HG03139 (cell line): Measurements from ENCODE around the gene ST3GAL3.
"Not testable (repeated sequence)": the region's sequence is repeated elsewhere in the genome, so short reads cannot be mapped to it uniquely, and the experiment has no call there.

Experiments used
- ATAC-seq: cut with Tn5 transposase; IDR thresholded peaks from one replicate; pipeline ENCODE4 v1.9.1; 2021; ENCODE audit not compliant: unreplicated experiment

ST3GAL3 gene

GRCh38 chr1:43699281-43699680 lies 8.1 kb upstream of the ST3GAL3 start:
- ATAC-seq: no peak

DNA sequence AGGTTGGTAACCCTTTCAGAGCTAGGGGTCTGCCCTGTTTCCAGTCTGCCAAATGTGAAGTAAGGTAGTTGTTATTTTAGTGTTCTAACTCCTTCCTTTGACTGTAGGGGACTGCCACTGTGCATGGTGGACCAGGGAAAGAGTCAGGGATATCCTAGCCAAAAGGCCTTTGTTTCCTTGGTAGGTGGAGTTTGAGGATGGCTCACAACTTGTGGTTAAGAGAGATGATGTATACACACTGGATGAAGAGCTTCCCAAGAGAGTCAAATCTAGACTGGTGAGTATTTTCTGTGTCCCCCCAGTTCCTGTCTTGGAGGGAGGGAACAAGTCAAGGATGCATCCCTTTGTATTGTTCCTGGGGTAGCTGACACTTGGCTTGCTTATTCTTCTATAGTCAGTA lies 3.5 kb upstream of the ST3GAL3 start:
- no peak for ATAC-seq

DNA sequence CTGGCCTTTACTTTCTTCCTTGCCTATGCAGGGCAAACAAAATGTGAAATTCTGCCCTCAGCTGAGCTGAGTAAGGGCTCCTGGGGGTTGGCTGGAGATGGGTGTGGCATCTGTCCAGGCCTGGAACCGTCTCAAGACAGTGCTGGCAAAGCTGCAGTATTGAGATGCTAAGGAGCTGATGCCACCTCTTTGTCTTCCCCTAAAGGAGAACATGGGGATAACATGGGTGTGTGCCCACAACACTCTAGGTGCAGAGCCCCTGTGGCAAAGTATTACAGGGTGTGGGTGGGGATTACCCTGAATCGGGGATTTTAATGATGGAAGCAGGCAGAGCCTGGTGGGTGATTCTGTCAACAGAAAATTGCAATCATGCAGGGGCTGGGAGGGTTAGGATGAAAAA lies 2.5 kb upstream of the ST3GAL3 start:
- ATAC-seq: no peak

DNA sequence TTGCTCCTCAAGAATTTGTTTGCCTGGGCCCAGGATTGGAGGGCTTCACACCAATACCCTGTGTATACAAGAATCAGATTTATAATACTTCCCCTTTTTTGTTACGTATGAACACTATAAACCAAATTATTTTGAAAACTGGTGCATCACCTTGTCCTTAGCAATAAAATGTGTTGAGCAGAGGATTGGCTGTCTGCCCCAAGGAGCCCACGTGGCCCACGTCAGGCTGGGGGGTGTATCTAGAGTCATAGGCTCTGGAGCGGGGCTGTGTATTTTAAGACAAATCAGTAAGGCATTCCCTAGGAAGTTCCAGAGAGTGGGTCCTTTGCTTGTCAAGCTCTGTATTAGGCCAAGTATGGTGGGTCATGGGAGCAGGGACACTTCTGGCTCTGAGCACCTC lies 2.0 kb upstream of the ST3GAL3 start:
- no peak for ATAC-seq

GRCh38 chr1:43705982-43706597 lies 1.2 kb upstream of the ST3GAL3 start:
- no peak for ATAC-seq

DNA sequence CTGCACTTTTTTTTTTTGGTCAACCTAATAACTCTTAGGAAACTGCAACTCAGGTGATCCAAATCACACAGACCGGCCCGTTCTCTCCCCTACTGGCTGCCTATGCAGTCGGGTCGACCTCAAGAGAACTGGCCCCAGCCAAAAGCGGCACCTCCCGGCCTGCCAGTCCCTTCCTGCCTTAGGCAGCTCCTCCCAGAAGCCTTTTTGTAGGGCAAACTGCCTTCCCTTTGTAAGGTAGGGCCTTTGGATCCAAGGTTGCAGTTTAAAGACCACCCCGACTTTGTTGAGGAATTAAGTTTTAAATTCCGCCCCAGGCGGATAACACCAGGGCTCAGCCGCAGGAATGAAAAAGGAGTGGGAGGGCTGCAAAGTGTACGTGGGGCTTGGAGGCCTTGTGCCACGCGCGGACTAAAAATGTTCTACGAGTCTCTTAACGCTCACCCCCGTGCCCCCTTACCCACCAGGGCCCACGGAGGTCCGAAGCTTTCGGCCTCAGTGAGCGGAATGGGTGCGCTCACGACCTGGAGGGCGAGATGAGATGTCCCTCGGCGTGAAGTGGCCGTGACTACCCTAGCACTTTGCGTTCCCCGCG lies 642 bp upstream of the ST3GAL3 start:
- peak; percentile 6 for ATAC-seq

DNA sequence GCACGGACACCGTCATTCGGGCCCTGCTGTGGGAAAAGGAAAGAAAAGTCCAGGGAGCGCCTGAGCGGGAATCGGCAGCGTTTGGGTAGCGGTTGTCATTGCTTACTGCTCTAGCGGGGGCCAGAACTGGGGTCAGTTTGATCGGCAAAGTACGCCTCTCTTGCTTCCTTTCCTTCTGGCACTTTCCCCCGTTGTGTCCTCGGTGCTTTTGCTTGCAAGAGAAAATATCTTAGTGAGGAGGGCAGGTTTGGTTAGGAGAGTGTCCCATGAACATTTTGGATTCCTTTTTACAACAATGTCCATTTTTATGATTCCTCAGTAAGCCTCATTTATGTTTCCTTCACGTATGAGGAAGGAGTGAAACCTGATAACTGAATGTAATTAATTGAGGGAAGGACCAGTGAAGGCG lies 670 bp downstream of the ST3GAL3 start:
- no peak for ATAC-seq

- ATAC-seq: no peak
Measured at GRCh38 chr1:43711049-43711448, 3.7 kb downstream of the ST3GAL3 start.

DNA sequence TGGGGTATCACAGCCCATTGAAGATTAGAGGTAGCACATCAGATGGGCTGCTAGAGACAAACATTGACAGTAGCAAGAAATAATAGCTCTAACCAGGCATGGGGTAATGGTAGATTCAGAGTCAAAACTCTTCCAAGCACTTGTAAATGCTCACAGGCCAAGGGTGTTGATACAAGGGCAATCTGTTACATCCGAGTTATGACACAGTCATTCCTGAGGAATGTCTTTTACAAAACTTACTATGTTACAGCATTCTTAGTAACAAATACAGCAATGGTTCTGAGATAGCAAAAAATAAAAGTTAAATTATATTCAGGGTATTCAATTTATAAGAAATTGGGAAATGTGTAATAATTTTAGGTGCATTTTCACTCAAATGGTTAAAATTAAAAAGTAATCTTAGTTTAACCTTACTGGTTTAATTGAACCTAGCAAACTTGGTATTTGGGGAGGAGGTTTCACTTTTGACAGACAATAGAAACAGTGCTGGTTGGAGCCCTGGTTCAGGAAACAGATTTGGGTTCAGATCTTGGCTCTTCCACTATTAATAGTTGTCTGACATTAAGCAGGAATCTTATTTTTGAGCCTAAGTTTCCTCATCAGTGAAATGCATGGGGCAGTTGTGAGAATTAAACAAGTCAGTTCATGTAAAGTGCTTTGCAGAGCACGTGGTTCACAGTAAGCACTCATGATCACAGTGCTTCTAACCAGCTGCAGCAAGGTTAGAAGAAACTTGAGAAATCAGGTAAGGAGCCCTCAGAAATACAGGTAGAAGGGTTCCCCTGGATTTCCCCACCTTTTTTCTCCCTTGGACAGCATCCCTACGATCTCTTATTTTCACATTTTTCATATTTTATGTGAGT lies 4.4 kb downstream of the ST3GAL3 start:
- no peak for ATAC-seq

GRCh38 chr1:43716559-43717281 lies 9.4 kb downstream of the ST3GAL3 start:
- ATAC-seq: no peak

- ATAC-seq: no peak
Measured at GRCh38 chr1:43719063-43719462, 11.7 kb downstream of the ST3GAL3 start.

- not testable (repeated sequence) for ATAC-seq
Measured at GRCh38 chr1:43719670-43720419, 12.5 kb downstream of the ST3GAL3 start.

DNA sequence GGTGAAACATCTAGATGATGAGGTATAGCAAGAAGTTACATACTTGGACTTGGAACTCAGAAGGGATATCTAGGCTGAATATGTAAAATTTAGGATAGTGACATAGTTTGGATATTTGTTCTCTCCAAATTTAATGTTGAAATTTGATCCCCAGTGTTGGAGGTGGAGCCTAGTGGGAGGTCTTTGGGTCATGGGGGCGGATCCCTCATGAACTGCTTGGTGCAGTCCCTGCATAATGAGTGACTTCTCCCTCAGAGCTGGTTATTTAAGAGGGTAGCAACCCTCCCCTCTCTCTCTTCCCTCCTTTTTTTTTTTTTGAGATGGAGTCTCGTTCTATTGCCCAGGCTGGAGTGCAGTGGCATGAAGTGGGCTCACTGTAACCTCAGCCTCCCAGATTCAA lies 15.5 kb downstream of the ST3GAL3 start:
- no peak for ATAC-seq

DNA sequence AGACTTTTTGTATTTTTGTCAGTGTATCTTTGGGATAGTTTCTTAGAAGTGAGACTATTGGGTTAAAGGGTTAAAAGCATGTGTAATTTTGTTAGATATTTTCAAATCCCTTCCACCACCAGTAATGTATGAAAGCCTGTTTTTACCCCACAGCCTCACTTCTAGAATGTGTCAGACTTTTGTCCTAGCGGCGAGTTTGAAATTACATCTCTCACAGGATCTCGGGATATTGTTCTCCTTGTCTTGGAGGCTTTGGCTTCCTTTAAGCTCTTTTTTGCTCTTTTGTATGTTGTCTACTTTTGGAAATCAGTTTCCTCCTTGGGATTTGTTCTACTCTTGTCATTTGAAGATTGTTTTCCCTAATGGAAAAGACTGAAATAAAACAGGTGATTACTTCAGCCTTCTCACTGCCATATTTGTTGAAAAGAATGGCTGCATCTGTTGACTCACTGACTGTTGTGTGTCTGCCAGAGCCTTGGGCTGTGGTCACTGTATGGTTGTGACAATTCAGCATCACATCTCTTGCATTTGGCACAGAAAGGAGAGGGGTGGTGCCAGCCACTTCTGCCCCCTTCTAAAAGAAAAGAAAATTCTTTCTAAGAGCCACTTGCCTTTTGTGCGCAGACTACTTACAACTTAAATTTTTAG lies 22.6 kb downstream of the ST3GAL3 start:
- no peak for ATAC-seq

- ATAC-seq: no peak
Measured at GRCh38 chr1:43731867-43732531, 24.7 kb downstream of the ST3GAL3 start.

GRCh38 chr1:43736819-43737218 lies 29.5 kb downstream of the ST3GAL3 start:
- no peak for ATAC-seq

- ATAC-seq: no peak
Measured at GRCh38 chr1:43742026-43742425, 34.7 kb downstream of the ST3GAL3 start.

GRCh38 chr1:43743206-43743605 lies 35.9 kb downstream of the ST3GAL3 start:
- no peak for ATAC-seq

- no peak for ATAC-seq
Measured at GRCh38 chr1:43747736-43748135, 40.4 kb downstream of the ST3GAL3 start.

GRCh38 chr1:43750083-43750482 lies 42.7 kb downstream of the ST3GAL3 start:
- ATAC-seq: no peak
